Activated CD4-positive, alpha-beta T cell treated with anti-CD3 and anti-CD28 coated beads, Interleukin-2, amount 10 ng/mL, durations not matched to agents 24 days and 14 days (primary cell): ENCODE data around the gene SMAD6. TPM values are rescaled to one million over a fixed set of nuclear protein-coding genes. Genes with fewer than 3 reads are reported as not detected.

ENCODE experiments used
- DNase-seq: peaks from one replicate; pipeline ENCODE4 v3.0.0; 2022
- H3K27ac Mint-ChIP-seq: one replicate; pipeline ENCODE4 v1.8.0; 2022; ENCODE audit warnings: mild to moderate bottlenecking, mixed read lengths
- H3K27me3 Mint-ChIP-seq: one replicate; pipeline ENCODE4 v1.8.0; 2022; ENCODE audit warnings: mixed read lengths
- H3K36me3 Mint-ChIP-seq: one replicate; pipeline ENCODE4 v1.8.0; 2022; ENCODE audit warnings: low read depth, mild to moderate bottlenecking, mixed read lengths
- H3K4me1 Mint-ChIP-seq: one replicate; pipeline ENCODE4 v1.8.0; 2021; ENCODE audit warnings: mixed read lengths
- H3K4me3 Mint-ChIP-seq: one replicate; pipeline ENCODE4 v1.8.0; 2022; ENCODE audit warnings: mild to moderate bottlenecking, moderate library complexity, mixed read lengths
- H3K9me3 Mint-ChIP-seq: one replicate; pipeline ENCODE4 v1.8.0; 2021; ENCODE audit warnings: mixed read lengths
- intact Hi-C: fragments of 100-400 bp; cut with micrococcal nuclease; formaldehyde crosslinking; loops from one replicate; pipeline ENCODE4 v1.15.1; 2023
- total RNA-seq: library from RNA; stranded (reverse); gene quantifications from 2 replicates; pipeline ENCODE4 v1.2.3, GENCODE V29; 2022

Gene SMAD6
- total RNA-seq, 1 donor from 2014 or later = 0.40 TPM

- H3K9me3 Mint-ChIP-seq = no peaks in the 10 kb centered on the region
- DNase-seq = no peak
- H3K4me1 Mint-ChIP-seq = peaks cover 30% of the 10 kb centered on the region
- no peak overlapping the region for H3K27ac Mint-ChIP-seq
- intact Hi-C loops = no loop called here
- H3K36me3 Mint-ChIP-seq = no peaks in the 10 kb centered on the region
- H3K4me3 Mint-ChIP-seq = no peak overlapping the region
- peaks cover 3% of the 10 kb centered on the region for H3K27me3 Mint-ChIP-seq
Measured at GRCh38 chr15:66723826-66724731, 22.0 kb downstream of the SMAD6 start.

GRCh38 chr15:66724732-66725463 lies 22.9 kb downstream of the SMAD6 start:
- no peaks in the 10 kb centered on the region for H3K9me3 Mint-ChIP-seq
- H3K4me1 Mint-ChIP-seq = peaks cover 24% of the 10 kb centered on the region
- H3K27me3 Mint-ChIP-seq = peaks cover 3% of the 10 kb centered on the region
- intact Hi-C loops = no loop called here
- no peak overlapping the region for H3K4me3 Mint-ChIP-seq
- H3K27ac Mint-ChIP-seq = peak overlapping the region; percentile 1
- no peaks in the 10 kb centered on the region for H3K36me3 Mint-ChIP-seq
- DNase-seq = no peak

- no peaks in the 10 kb centered on the region for H3K9me3 Mint-ChIP-seq
- H3K27ac Mint-ChIP-seq = peak overlapping the region; percentile 1
- no peak for DNase-seq
- intact Hi-C loops = no loop called here
- H3K36me3 Mint-ChIP-seq = no peaks in the 10 kb centered on the region
- no peak overlapping the region for H3K4me3 Mint-ChIP-seq
- peaks cover 18% of the 10 kb centered on the region for H3K4me1 Mint-ChIP-seq
- peaks cover 3% of the 10 kb centered on the region for H3K27me3 Mint-ChIP-seq
Measured at GRCh38 chr15:66725464-66725785, 23.4 kb downstream of the SMAD6 start.

- no peaks in the 10 kb centered on the region for H3K36me3 Mint-ChIP-seq
- no peak for DNase-seq
- H3K4me1 Mint-ChIP-seq = peaks cover 9% of the 10 kb centered on the region
- no peaks in the 10 kb centered on the region for H3K9me3 Mint-ChIP-seq
- H3K4me3 Mint-ChIP-seq = no peak overlapping the region
- no peak overlapping the region for H3K27ac Mint-ChIP-seq
- H3K27me3 Mint-ChIP-seq = peaks cover 3% of the 10 kb centered on the region
- intact Hi-C loops = no loop called here
Measured at GRCh38 chr15:66726386-66726785, 24.4 kb downstream of the SMAD6 start.

DNA sequence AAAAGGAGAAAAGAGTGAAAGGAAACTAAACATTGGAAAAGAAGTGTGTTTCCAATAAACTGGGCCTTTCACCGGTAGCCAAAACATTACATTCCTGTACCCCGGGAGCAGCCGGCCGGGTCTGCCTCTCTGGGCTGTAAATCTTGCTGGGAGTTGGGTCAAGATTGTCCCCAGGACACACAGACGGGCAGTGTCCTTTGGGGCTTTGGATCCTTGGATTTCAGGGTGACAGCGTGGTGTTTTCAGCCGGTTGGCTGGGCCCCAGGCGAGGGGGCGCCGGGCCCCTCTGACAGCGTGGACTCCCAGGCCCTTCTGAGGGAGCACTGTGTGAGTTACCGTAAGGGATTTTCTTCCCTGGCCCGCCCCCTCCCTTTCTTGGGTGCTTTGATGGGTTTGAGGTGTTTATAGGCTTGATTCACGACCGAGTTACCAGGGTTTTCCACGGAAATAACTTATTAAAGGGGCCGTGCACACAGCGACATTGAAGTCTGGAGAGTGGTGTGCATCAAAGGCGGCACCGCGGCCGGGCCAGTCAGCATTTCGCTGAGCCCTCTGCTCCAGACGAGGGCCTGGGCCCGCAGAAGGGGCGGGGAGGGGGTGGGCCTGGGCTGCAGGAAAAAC lies 27.4 kb downstream of the SMAD6 start:
- H3K9me3 Mint-ChIP-seq = no peaks in the 10 kb centered on the region
- no peak for DNase-seq
- intact Hi-C loops = no loop called here
- H3K27me3 Mint-ChIP-seq = peaks cover 5% of the 10 kb centered on the region
- no peak overlapping the region for H3K4me3 Mint-ChIP-seq
- H3K36me3 Mint-ChIP-seq = no peaks in the 10 kb centered on the region
- H3K27ac Mint-ChIP-seq = no peak overlapping the region
- no peaks in the 10 kb centered on the region for H3K4me1 Mint-ChIP-seq

DNA sequence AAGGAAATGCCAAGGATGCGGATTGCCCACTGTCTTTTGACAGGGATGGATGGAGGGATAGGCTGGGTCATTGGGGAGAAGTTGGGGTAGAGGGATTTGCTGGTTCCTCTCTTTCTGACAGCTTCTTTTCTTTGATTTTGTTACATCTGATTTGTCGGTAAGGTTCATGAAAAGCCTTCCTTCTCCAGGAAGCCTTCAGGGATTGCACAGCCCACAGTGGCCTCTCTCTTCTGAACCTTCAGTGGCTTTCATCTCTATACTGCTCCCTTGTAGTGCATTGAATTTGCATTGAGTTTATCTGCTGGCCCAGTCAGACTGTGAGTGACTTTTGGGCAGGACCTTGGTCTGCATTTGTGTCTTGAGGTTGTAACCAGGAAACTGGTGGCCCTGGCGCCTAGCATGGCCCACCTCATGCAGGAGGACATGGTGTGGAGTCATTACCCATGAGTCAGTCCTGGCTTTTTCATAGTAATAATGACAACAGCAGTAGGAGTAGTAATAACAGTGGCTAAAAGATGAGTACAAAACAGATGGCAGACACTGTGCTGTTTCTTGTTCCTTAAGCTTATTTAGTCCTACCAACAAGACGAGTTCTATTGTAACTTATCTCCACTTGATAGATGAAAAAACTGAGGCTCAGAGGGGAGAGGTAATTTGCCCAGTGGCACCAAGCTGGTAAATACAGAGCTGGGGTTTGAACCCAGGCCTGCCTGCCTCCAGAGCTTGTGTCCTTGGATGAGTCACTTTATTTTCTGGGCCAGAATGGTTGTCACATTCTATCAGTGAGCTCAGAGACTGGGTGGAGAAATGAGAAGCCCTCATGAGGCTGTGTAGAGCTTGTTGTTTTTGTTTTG lies 28.4 kb downstream of the SMAD6 start:
- H3K27ac Mint-ChIP-seq = no peak overlapping the region
- no peak for DNase-seq
- intact Hi-C loops = no loop called here
- H3K36me3 Mint-ChIP-seq = no peaks in the 10 kb centered on the region
- no peak overlapping the region for H3K4me3 Mint-ChIP-seq
- H3K9me3 Mint-ChIP-seq = no peaks in the 10 kb centered on the region
- no peaks in the 10 kb centered on the region for H3K4me1 Mint-ChIP-seq
- H3K27me3 Mint-ChIP-seq = peaks cover 8% of the 10 kb centered on the region

- DNase-seq = no peak
- Mint-ChIP-seq H3K9me3 (no peaks in the 10 kb centered on the region), H3K27ac (no peak overlapping the region), H3K4me3 (no peak overlapping the region), H3K4me1 (no peaks in the 10 kb centered on the region), H3K27me3 (peaks cover 9% of the 10 kb centered on the region), H3K36me3 (no peaks in the 10 kb centered on the region)
- intact Hi-C loops = no loop called here
Measured at GRCh38 chr15:66733976-66734375, 31.9 kb downstream of the SMAD6 start.

DNA sequence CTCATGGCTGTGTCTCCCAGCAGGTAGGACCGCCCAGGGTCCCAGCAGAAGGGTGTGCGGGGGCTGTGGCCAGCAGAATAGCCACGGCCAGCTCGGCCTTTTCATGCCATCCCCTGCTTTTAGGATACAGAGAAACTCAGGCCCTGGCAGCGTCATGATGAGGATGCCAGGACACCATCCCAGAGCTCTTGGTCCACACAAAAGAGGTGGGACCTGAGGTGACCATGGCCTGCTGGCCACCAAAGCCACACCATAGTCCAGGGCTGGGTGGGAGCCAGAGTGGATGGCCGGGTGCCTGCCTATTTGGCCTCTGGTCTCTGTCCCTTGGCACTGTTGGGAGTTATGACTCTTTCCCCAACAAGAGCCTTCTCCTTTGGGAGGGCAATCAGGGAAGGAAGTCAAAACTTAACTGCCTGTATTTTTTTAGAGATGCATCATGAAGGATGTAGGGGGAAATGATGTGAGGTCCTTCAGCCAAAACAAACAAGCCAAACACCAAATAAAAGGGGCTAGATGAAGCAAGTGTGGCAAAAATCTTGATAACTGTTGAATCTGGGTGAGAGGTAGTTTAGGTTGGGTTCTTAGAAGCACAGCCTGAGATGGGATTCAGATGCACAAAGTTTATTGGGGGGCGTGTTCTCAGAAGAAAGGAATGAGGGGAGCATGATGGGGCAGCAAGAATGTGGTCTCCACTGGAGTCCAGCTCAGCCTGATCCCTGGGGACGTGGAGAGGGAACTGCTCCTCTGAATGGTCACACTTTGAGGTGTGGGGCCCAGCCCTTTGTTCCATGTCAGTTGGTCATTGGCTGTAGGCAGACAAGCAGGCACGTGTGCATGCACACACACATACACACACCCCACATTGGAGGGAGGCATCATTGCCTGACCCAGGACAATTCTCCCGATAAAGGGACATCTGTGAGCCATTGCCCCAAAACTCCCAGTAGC lies 33.2 kb downstream of the SMAD6 start:
- no peak overlapping the region for H3K27ac Mint-ChIP-seq
- no peaks in the 10 kb centered on the region for H3K4me1 Mint-ChIP-seq
- no peaks in the 10 kb centered on the region for H3K9me3 Mint-ChIP-seq
- H3K36me3 Mint-ChIP-seq = no peaks in the 10 kb centered on the region
- intact Hi-C loops = no loop called here
- peaks cover 9% of the 10 kb centered on the region for H3K27me3 Mint-ChIP-seq
- DNase-seq = no peak
- no peak overlapping the region for H3K4me3 Mint-ChIP-seq

- no peaks in the 10 kb centered on the region for H3K9me3 Mint-ChIP-seq
- intact Hi-C loops = no loop called here
Measured at GRCh38 chr15:66735909-66736305, 33.9 kb downstream of the SMAD6 start.

GRCh38 chr15:66737243-66738010 lies 35.4 kb downstream of the SMAD6 start:
- H3K36me3 Mint-ChIP-seq = no peaks in the 10 kb centered on the region
- no peak for DNase-seq
- intact Hi-C loops = no loop called here
- H3K27ac Mint-ChIP-seq = no peak overlapping the region
- H3K4me1 Mint-ChIP-seq = no peaks in the 10 kb centered on the region
- peaks cover 9% of the 10 kb centered on the region for H3K27me3 Mint-ChIP-seq
- no peaks in the 10 kb centered on the region for H3K9me3 Mint-ChIP-seq
- H3K4me3 Mint-ChIP-seq = no peak overlapping the region

More at GRCh38 chr15:66735909-66736305, 33.9 kb downstream of the SMAD6 start:
- Mint-ChIP-seq H3K4me3 (no peak overlapping the region), H3K4me1 (no peaks in the 10 kb centered on the region), H3K27ac (no peak overlapping the region), H3K36me3 (no peaks in the 10 kb centered on the region), H3K27me3 (peaks cover 9% of the 10 kb centered on the region)
- DNase-seq = no peak

GRCh38 chr15:66738116-66738515 lies 36.1 kb downstream of the SMAD6 start:
- peaks cover 9% of the 10 kb centered on the region for H3K27me3 Mint-ChIP-seq
- no peaks in the 10 kb centered on the region for H3K9me3 Mint-ChIP-seq
- intact Hi-C loops = no loop called here
- no peak overlapping the region for H3K27ac Mint-ChIP-seq
- H3K4me1 Mint-ChIP-seq = no peaks in the 10 kb centered on the region
- DNase-seq = no peak
- no peaks in the 10 kb centered on the region for H3K36me3 Mint-ChIP-seq
- no peak overlapping the region for H3K4me3 Mint-ChIP-seq

- no peaks in the 10 kb centered on the region for H3K4me1 Mint-ChIP-seq
- intact Hi-C loops = no loop called here
- DNase-seq = no peak
- H3K4me3 Mint-ChIP-seq = no peak overlapping the region
- H3K36me3 Mint-ChIP-seq = no peaks in the 10 kb centered on the region
- H3K9me3 Mint-ChIP-seq = no peaks in the 10 kb centered on the region
- peaks cover 6% of the 10 kb centered on the region for H3K27me3 Mint-ChIP-seq
- H3K27ac Mint-ChIP-seq = no peak overlapping the region
Measured at GRCh38 chr15:66738595-66738994, 36.6 kb downstream of the SMAD6 start.
